HepG2 (cell line): Measurements from ENCODE around the gene DDHD1. TPM values are rescaled to one million over a fixed set of nuclear protein-coding genes. Genes with fewer than 3 reads are reported as not detected.

Source experiments
- ATAC-seq: fragments of 200-7000 bp; cut with Tn5 transposase; 3 replicates; pipeline ENCODE4 v1.9.1; 2020; ENCODE audit warnings: mild to moderate bottlenecking, moderate library complexity
- BruUV-seq: library from RNA; stranded (reverse); fragments of 400-500 nt; replicated peaks from 2 replicates; lab custom pipeline; 2021; lab: Mats Ljungman, UMichigan
- CTCF ChIA-PET: fragments of 300-600 bp; formaldehyde crosslinking; extraction: SDS; loops from one replicate; lab custom pipeline; 2021; ENCODE audit warnings: low total read pairs, inconsistent platforms, low intra/inter-chr PET ratio; lab: Yijun Ruan, JAX
- POLR2A ChIA-PET: fragments of 350-600 bp; sonication (Branson Sonifier 250); formaldehyde crosslinking; loops from one replicate; lab custom pipeline; 2020; ENCODE audit warnings: antibody characterized with exemption, inconsistent platforms; lab: Yijun Ruan, JAX
- DNase-seq: peaks from one replicate; pipeline ENCODE4 v3.0.0-alpha.2; 2015; ENCODE audit warnings: low spot score
- FAIRE-seq: peaks from 3 replicates; lab custom pipeline; 2011; peaks lifted over from hg19 to GRCh38; lab: Jason Lieb, UNC
- H2AFZ ChIP-seq: one replicate; pipeline ENCODE4 v1.6.1; 2011; ENCODE audit warnings: low read length, inconsistent platforms
- H3K27ac ChIP-seq: fragments of 300-600 bp; 3 replicates; pipeline ENCODE4 v1.8.0; 2011; ENCODE audit warnings: mixed run types, mild to moderate bottlenecking, mixed read lengths, low read length, inconsistent platforms; ENCODE audit not compliant: insufficient read depth; ENCODE audit errors: extremely low read length
- H3K27me3 ChIP-seq, 2 experiments: fragments of 200-600 bp in 1 of 2; 2 replicates in 1 of 2; 3 replicates in 1 of 2; pipeline versions ENCODE4 v1.6.0 to v1.8.0; 2011; ENCODE audit warnings: low read length in 2 of 2, mild to moderate bottlenecking in 2 of 2, moderate library complexity in 2 of 2, inconsistent platforms in 1 of 2; ENCODE audit not compliant: insufficient read depth in 2 of 2, control insufficient read depth in 1 of 2
- H3K36me3 ChIP-seq, 2 experiments: fragments of 200-600 bp in 1 of 2; replicated peaks in 1 of 2; 2 replicates in 1 of 2; 3 replicates in 1 of 2; pipeline versions ENCODE4 v1.5.1 to v1.8.0; 2011; ENCODE audit warnings: low read length in 2 of 2, inconsistent platforms in 1 of 2; ENCODE audit not compliant: insufficient read depth in 2 of 2, control insufficient read depth in 1 of 2
- H3K4me1 ChIP-seq: 2 replicates; pipeline ENCODE4 v1.5.1; 2012; ENCODE audit warnings: low read length, inconsistent platforms; ENCODE audit not compliant: insufficient read depth
- H3K4me2 ChIP-seq: 2 replicates; pipeline ENCODE4 v1.6.0; 2011; ENCODE audit warnings: low read depth, low read length, inconsistent platforms
- H3K4me3 ChIP-seq, 3 experiments: fragments of 200-600 bp in 1 of 3; sonication (generic), shearing (Covaris generic) in 1 of 3; replicated peaks in 1 of 3; 2 replicates each; pipeline ENCODE4 v1.5.1; 2011 to 2016; ENCODE audit warnings: low read length in 3 of 3, inconsistent platforms in 2 of 3, low read depth in 2 of 3, mild to moderate bottlenecking in 2 of 3, control low read depth in 1 of 3, mixed read lengths in 1 of 3; ENCODE audit not compliant: insufficient read depth in 1 of 3
- H3K79me2 ChIP-seq: one replicate; pipeline ENCODE4 v1.6.1; 2011; ENCODE audit warnings: low read length, inconsistent platforms; ENCODE audit not compliant: insufficient read depth
- H3K9ac ChIP-seq: 2 replicates; pipeline ENCODE4 v1.6.0; 2011; ENCODE audit warnings: mild to moderate bottlenecking, low read depth, low read length, inconsistent platforms; ENCODE audit not compliant: insufficient read depth
- H3K9me3 ChIP-seq: 2 replicates; pipeline ENCODE4 v1.5.1; 2012; ENCODE audit warnings: mild to moderate bottlenecking, low read length
- H4K20me1 ChIP-seq: 2 replicates; pipeline ENCODE4 v1.6.0; 2011; ENCODE audit warnings: inconsistent platforms, mild to moderate bottlenecking, low read length, moderate library complexity; ENCODE audit not compliant: insufficient read depth
- ARNTL ChIP-seq: sonication (generic); formaldehyde crosslinking; IDR thresholded peaks from 2 replicates; pipeline ENCODE4 v1.4.0; 2020; ENCODE audit warnings: mild to moderate bottlenecking, missing genetic modification reagents
- BRCA1 ChIP-seq: sonication (generic); formaldehyde crosslinking; IDR thresholded peaks from 2 replicates; pipeline ENCODE4 v1.4.0; 2020; ENCODE audit warnings: missing genetic modification reagents
- HNRNPL ChIP-seq: fragments of 200-400 bp; formaldehyde crosslinking; IDR thresholded peaks from 2 replicates; pipeline ENCODE4 v1.6.1; 2017; ENCODE audit warnings: mild to moderate bottlenecking, low read depth, low read length
- ISL2 ChIP-seq: sonication (generic); formaldehyde crosslinking; IDR thresholded peaks from 2 replicates; pipeline ENCODE4 v1.5.0; 2020; ENCODE audit warnings: missing genetic modification reagents
- MAFF ChIP-seq: IDR thresholded peaks from 2 replicates; pipeline ENCODE4 v1.6.1; 2011; ENCODE audit warnings: low read depth, low read length, improper control_type of control experiment
- NCOA1 ChIP-seq: sonication (generic); formaldehyde crosslinking; IDR thresholded peaks from 2 replicates; pipeline ENCODE4 v1.9.0; 2021; ENCODE audit warnings: missing genetic modification reagents
- NR2F2 ChIP-seq: IDR thresholded peaks from 2 replicates; pipeline ENCODE4 v1.6.1; 2012; ENCODE audit warnings: low read depth, inconsistent platforms, borderline replicate concordance
- TP53 ChIP-seq: sonication (generic); formaldehyde crosslinking; conservative IDR thresholded peaks from 2 replicates; pipeline ENCODE4 v1.4.0; 2020; ENCODE audit warnings: missing genetic modification reagents
- ZNF317 ChIP-seq: sonication (generic); formaldehyde crosslinking; IDR thresholded peaks from 2 replicates; pipeline ENCODE4 v1.5.0; 2020; ENCODE audit warnings: mild to moderate bottlenecking, missing genetic modification reagents
- WGBS: methylation state at CpG from one replicate; pipeline ENCODE4 v1.1.6; 2017; ENCODE audit warnings: low lambda C conversion rate; 5-methylcytosine and 5-hydroxymethylcytosine counted together
- in situ Hi-C: cut with HindIII; loops from 2 replicates; pipeline ENCODE4 v1.10.0; 2017; ENCODE audit warnings: low pct_unique_long_range_greater_than_20kb; ENCODE audit not compliant: extremely low pct_ligation_motif_present
- intact Hi-C: fragments of 100-400 bp; cut with micrococcal nuclease; formaldehyde crosslinking; loops from one replicate; pipeline ENCODE4 v1.10.0; 2022; ENCODE audit not compliant: unreplicated experiment
- polyA plus RNA-seq, 8 experiments: library from polyadenylated mRNA; depleted of rRNA in 3 of 8; stranded (reverse) in 7 of 8; unstranded in 1 of 8; fragments of >200 nt; fragmentation: Illumina TruSeq in 4 of 8; extraction: Trizol in 4 of 8; gene quantifications; 2 replicates each; pipeline versions ENCODE4 v1.2.1 to v1.2.3, GENCODE V29; 2011 to 2016; ENCODE audit warnings: low read depth in 4 of 8, missing spikeins in 1 of 8, mixed read lengths in 1 of 8; ENCODE audit not compliant: insufficient read depth in 1 of 8
- total RNA-seq, 5 experiments: library from RNA; depleted of rRNA; stranded (reverse); fragments of >200 nt; fragmentation: Illumina TruSeq; extraction: Trizol; gene quantifications; 2 replicates each; pipeline ENCODE4 v1.2.3, GENCODE V29; 2016; ENCODE audit warnings: low read depth in 1 of 5
- TF ChIP-seq, protein P1 (sequence below): sonication (generic); formaldehyde crosslinking; IDR thresholded peaks from 2 replicates; pipeline ENCODE4 v1.4.0; 2020; ENCODE audit warnings: missing genetic modification reagents
- TF ChIP-seq, protein P2 (sequence below): sonication (generic); formaldehyde crosslinking; IDR thresholded peaks from 2 replicates; pipeline ENCODE4 v1.4.0; 2020; ENCODE audit warnings: missing genetic modification reagents, mild to moderate bottlenecking, borderline replicate concordance
- TF ChIP-seq, protein P3 (sequence below): sonication (generic); formaldehyde crosslinking; IDR thresholded peaks from 2 replicates; pipeline ENCODE4; 2020; ENCODE audit warnings: missing genetic modification reagents, mild to moderate bottlenecking, borderline replicate concordance

DDHD1 gene
- total and polyA plus RNA-seq, 2 of the 13 experiments (the other 11 are each of a cell fraction or from before 2014, with no cell fraction given) = 4.6 to 8.3 TPM

DNA sequence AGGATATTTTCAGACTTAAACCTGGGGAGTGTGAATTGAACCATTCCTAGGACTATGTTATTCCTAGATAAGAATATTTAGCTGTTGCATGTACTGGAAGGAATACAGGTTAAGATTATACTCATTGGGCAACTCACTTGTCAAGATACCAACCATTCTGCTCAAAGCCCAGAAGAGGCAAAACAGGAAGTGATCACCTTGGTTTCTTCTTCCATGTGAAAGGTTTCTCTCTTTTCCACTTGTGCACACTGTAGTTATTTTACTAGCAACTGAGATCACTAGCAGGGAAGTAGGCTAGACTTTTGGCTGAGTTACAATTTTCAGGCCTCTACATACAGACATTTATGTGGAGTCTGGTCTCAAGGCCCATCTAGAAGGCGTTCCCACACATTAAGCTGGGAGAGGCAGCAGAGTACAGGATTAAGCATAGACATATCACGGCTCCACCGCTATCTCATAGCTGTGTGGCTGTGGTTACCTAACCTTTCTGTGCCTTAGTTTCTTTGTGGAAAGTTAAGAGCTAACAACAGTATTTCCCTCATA, 118.4 kb downstream of the DDHD1 start:
- ATAC-seq = no peak
- TF ChIP-seq, protein P1, sequence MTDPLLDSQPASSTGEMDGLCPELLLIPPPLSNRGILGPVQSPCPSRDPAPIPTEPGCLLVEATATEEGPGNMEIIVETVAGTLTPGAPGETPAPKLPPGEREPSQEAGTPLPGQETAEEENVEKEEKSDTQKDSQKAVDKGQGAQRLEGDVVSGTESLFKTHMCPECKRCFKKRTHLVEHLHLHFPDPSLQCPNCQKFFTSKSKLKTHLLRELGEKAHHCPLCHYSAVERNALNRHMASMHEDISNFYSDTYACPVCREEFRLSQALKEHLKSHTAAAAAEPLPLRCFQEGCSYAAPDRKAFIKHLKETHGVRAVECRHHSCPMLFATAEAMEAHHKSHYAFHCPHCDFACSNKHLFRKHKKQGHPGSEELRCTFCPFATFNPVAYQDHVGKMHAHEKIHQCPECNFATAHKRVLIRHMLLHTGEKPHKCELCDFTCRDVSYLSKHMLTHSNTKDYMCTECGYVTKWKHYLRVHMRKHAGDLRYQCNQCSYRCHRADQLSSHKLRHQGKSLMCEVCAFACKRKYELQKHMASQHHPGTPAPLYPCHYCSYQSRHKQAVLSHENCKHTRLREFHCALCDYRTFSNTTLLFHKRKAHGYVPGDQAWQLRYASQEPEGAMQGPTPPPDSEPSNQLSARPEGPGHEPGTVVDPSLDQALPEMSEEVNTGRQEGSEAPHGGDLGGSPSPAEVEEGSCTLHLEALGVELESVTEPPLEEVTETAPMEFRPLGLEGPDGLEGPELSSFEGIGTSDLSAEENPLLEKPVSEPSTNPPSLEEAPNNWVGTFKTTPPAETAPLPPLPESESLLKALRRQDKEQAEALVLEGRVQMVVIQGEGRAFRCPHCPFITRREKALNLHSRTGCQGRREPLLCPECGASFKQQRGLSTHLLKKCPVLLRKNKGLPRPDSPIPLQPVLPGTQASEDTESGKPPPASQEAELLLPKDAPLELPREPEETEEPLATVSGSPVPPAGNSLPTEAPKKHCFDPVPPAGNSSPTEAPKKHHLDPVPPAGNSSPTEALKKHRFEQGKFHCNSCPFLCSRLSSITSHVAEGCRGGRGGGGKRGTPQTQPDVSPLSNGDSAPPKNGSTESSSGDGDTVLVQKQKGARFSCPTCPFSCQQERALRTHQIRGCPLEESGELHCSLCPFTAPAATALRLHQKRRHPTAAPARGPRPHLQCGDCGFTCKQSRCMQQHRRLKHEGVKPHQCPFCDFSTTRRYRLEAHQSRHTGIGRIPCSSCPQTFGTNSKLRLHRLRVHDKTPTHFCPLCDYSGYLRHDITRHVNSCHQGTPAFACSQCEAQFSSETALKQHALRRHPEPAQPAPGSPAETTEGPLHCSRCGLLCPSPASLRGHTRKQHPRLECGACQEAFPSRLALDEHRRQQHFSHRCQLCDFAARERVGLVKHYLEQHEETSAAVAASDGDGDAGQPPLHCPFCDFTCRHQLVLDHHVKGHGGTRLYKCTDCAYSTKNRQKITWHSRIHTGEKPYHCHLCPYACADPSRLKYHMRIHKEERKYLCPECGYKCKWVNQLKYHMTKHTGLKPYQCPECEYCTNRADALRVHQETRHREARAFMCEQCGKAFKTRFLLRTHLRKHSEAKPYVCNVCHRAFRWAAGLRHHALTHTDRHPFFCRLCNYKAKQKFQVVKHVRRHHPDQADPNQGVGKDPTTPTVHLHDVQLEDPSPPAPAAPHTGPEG (CRISPR knock-in tag) = no peak
- TF ChIP-seq MAFF = no peak
- TF ChIP-seq, protein P2, sequence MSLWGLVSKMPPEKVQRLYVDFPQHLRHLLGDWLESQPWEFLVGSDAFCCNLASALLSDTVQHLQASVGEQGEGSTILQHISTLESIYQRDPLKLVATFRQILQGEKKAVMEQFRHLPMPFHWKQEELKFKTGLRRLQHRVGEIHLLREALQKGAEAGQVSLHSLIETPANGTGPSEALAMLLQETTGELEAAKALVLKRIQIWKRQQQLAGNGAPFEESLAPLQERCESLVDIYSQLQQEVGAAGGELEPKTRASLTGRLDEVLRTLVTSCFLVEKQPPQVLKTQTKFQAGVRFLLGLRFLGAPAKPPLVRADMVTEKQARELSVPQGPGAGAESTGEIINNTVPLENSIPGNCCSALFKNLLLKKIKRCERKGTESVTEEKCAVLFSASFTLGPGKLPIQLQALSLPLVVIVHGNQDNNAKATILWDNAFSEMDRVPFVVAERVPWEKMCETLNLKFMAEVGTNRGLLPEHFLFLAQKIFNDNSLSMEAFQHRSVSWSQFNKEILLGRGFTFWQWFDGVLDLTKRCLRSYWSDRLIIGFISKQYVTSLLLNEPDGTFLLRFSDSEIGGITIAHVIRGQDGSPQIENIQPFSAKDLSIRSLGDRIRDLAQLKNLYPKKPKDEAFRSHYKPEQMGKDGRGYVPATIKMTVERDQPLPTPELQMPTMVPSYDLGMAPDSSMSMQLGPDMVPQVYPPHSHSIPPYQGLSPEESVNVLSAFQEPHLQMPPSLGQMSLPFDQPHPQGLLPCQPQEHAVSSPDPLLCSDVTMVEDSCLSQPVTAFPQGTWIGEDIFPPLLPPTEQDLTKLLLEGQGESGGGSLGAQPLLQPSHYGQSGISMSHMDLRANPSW (CRISPR knock-in tag) = no peak
- no peak for TF ChIP-seq NCOA1 (CRISPR knock-in tag)
- TF ChIP-seq, protein P3, sequence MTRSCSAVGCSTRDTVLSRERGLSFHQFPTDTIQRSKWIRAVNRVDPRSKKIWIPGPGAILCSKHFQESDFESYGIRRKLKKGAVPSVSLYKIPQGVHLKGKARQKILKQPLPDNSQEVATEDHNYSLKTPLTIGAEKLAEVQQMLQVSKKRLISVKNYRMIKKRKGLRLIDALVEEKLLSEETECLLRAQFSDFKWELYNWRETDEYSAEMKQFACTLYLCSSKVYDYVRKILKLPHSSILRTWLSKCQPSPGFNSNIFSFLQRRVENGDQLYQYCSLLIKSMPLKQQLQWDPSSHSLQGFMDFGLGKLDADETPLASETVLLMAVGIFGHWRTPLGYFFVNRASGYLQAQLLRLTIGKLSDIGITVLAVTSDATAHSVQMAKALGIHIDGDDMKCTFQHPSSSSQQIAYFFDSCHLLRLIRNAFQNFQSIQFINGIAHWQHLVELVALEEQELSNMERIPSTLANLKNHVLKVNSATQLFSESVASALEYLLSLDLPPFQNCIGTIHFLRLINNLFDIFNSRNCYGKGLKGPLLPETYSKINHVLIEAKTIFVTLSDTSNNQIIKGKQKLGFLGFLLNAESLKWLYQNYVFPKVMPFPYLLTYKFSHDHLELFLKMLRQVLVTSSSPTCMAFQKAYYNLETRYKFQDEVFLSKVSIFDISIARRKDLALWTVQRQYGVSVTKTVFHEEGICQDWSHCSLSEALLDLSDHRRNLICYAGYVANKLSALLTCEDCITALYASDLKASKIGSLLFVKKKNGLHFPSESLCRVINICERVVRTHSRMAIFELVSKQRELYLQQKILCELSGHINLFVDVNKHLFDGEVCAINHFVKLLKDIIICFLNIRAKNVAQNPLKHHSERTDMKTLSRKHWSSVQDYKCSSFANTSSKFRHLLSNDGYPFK (CRISPR knock-in tag) = no peak
- no peak for TF ChIP-seq ARNTL
- no peak for TF ChIP-seq NR2F2
- TF ChIP-seq BRCA1 (CRISPR knock-in tag) = no peak
- TF ChIP-seq TP53 (CRISPR knock-in tag) = no peak
- no peak for TF ChIP-seq HNRNPL
- TF ChIP-seq ISL2 (CRISPR knock-in tag) = no peak
- no peak for TF ChIP-seq ZNF317 (CRISPR knock-in tag)

More for the DNA sequence above, 118.4 kb downstream of the DDHD1 start:
- WGBS = 100% methylated on average over 3 of the region's 3 CpGs
- ChIA-PET CTCF (no interaction called here), POLR2A (no interaction called here)
- Histone ChIP-seq H3K27me3 (no peaks in the 10 kb centered on the region), H3K9ac (no peak overlapping the region), H3K79me2 (no peaks in the 10 kb centered on the region), H3K36me3 (no peaks in the 10 kb centered on the region), H3K4me2 (no peak overlapping the region), H3K9me3 (no peaks in the 10 kb centered on the region), H3K27ac (no peak overlapping the region), H3K4me3 (no peak overlapping the region), H3K4me1 (peaks cover 17% of the 10 kb centered on the region), H2AFZ (no peak overlapping the region), H4K20me1 (no peaks in the 10 kb centered on the region)
- intact Hi-C loops = no loop called here
- BruUV-seq = no TSS peak
- in situ Hi-C loops = no loop called here
- no peak for DNase-seq
- FAIRE-seq = no peak
